Liver (tissue), 9 donors: ENCODE results near the gene SUMO2. TPM values are rescaled to one million over a fixed set of nuclear protein-coding genes. Genes with fewer than 3 reads are reported as not detected.

ENCODE experiments used
- DNase-seq: peaks from one replicate; pipeline ENCODE4 v3.0.0-alpha.2; 2017; ENCODE audit warnings: low spot score
- H3K27ac ChIP-seq, 2 donors: one replicate each; pipeline ENCODE4 v1.7.0; 2013; ENCODE audit warnings: inconsistent platforms in 2 of 2, low read length in 2 of 2, control low read depth in 1 of 2, low read depth in 1 of 2, mild to moderate bottlenecking in 1 of 2
- H3K27me3 ChIP-seq, 4 donors: one replicate each; pipeline versions ENCODE4 v1.6.1 to v1.7.0; 2013; ENCODE audit warnings: low read length in 3 of 4, inconsistent platforms in 1 of 4, mild to moderate bottlenecking in 1 of 4, moderate library complexity in 1 of 4; ENCODE audit not compliant: control insufficient read depth in 4 of 4, insufficient read depth in 4 of 4
- H3K36me3 ChIP-seq, 4 donors: one replicate each; pipeline versions ENCODE4 v1.6.1 to v1.7.0; 2013; ENCODE audit warnings: low read length in 3 of 4, mild to moderate bottlenecking in 3 of 4, low read depth in 1 of 4, moderate library complexity in 1 of 4; ENCODE audit not compliant: control insufficient read depth in 4 of 4, insufficient read depth in 3 of 4
- H3K4me1 ChIP-seq, 4 donors: one replicate each; pipeline versions ENCODE4 v1.6.1 to v1.7.0; 2013; ENCODE audit warnings: low read length in 3 of 4, mild to moderate bottlenecking in 3 of 4, moderate library complexity in 1 of 4; ENCODE audit not compliant: control insufficient read depth in 4 of 4, insufficient read depth in 4 of 4
- H3K4me3 ChIP-seq, 3 donors: one replicate each; pipeline versions ENCODE4 v1.6.1 to v1.7.0; 2013; ENCODE audit warnings: low read length in 3 of 3, control low read depth in 1 of 3, low read depth in 1 of 3, mild to moderate bottlenecking in 1 of 3
- H3K9ac ChIP-seq, 2 donors: one replicate each; pipeline ENCODE4 v1.7.0; 2013; ENCODE audit warnings: low read length in 2 of 2, mild to moderate bottlenecking in 2 of 2, moderate library complexity in 2 of 2, control low read depth in 1 of 2, low read depth in 1 of 2
- H3K9me3 ChIP-seq, 4 donors: one replicate each; pipeline versions ENCODE4 v1.6.1 to v1.7.0; 2013; ENCODE audit warnings: low read length in 3 of 4; ENCODE audit not compliant: control insufficient read depth in 4 of 4
- ATF3 ChIP-seq: IDR thresholded peaks from 2 replicates; pipeline ENCODE4 v1.6.1; 2016; ENCODE audit warnings: antibody characterized with exemption
- CTCF ChIP-seq: fragments of 150-350 bp; IDR thresholded peaks from 2 replicates; pipeline ENCODE4 v1.5.1; 2017; ENCODE audit warnings: improper control_type of control experiment, low read depth, low read length; ENCODE audit not compliant: missing input control
- EGR1 ChIP-seq, 2 donors: IDR thresholded peaks; 2 replicates each; pipeline ENCODE4 v1.6.1; 2016 to 2018; ENCODE audit warnings: antibody characterized with exemption in 2 of 2, low read depth in 2 of 2
- FOXA1 ChIP-seq: IDR thresholded peaks from 2 replicates; pipeline ENCODE4 v1.6.1; 2016; ENCODE audit warnings: antibody characterized with exemption
- FOXA2 ChIP-seq: IDR thresholded peaks from 2 replicates; pipeline ENCODE4 v1.6.1; 2016; ENCODE audit warnings: antibody characterized with exemption
- HNF4G ChIP-seq: IDR thresholded peaks from 2 replicates; pipeline ENCODE4 v1.6.1; 2016; ENCODE audit warnings: antibody characterized with exemption
- JUND ChIP-seq, 2 donors: IDR thresholded peaks; 2 replicates each; pipeline ENCODE4 v1.6.1; 2016; ENCODE audit warnings: antibody characterized with exemption in 2 of 2
- NR2F2 ChIP-seq: IDR thresholded peaks from 2 replicates; pipeline ENCODE4 v1.6.1; 2016; ENCODE audit warnings: antibody characterized with exemption
- RAD21 ChIP-seq, 2 donors: IDR thresholded peaks; 2 replicates each; pipeline ENCODE4 v1.6.1; 2016; ENCODE audit warnings: antibody characterized with exemption in 2 of 2, mild to moderate bottlenecking in 2 of 2
- RXRA ChIP-seq, 2 donors: IDR thresholded peaks; 2 replicates each; pipeline ENCODE4 v1.6.1; 2017 to 2018; ENCODE audit warnings: antibody characterized with exemption in 2 of 2, mild to moderate bottlenecking in 1 of 2
- SP1 ChIP-seq: IDR thresholded peaks from 2 replicates; pipeline ENCODE4 v1.6.1; 2018; ENCODE audit warnings: antibody characterized with exemption, mild to moderate bottlenecking
- TAF1 ChIP-seq: conservative IDR thresholded peaks from 2 replicates; pipeline ENCODE4 v1.6.1; 2016; ENCODE audit warnings: antibody characterized with exemption, mild to moderate bottlenecking
- YY1 ChIP-seq: IDR thresholded peaks from 2 replicates; pipeline ENCODE4 v1.6.1; 2016; ENCODE audit warnings: antibody characterized with exemption, mild to moderate bottlenecking
- ZBTB33 ChIP-seq: IDR thresholded peaks from 2 replicates; pipeline ENCODE4 v1.6.1; 2016; ENCODE audit warnings: antibody characterized with exemption
- WGBS: extraction: QIAGEN DNeasy Blood & Tissue Kit; methylation state at CpG from one replicate; pipeline ENCODE4 v1.1.7; 2013; 5-methylcytosine and 5-hydroxymethylcytosine counted together
- polyA plus RNA-seq, 2 donors: library from polyadenylated mRNA; stranded (reverse) in 1 of 2; unstranded in 1 of 2; fragments of 200-250 nt in 1 of 2; fragments of >200 nt in 1 of 2; fragmentation: Nextera tagmentation in 1 of 2; extraction: Ambion mirVana in 1 of 2; gene quantifications; one replicate each; pipeline versions ENCODE4 v1.2.1 to v1.2.3, GENCODE V29; 2013 to 2015
- total RNA-seq, 2 donors: library from RNA; depleted of rRNA; stranded (reverse); fragments of >200 nt; gene quantifications; one replicate each; pipeline ENCODE4 v1.2.3, GENCODE V29; 2014
- TF ChIP-seq, protein P1 (sequence below): IDR thresholded peaks from 2 replicates; pipeline ENCODE4 v1.6.1; 2016; ENCODE audit warnings: antibody characterized with exemption
- TF ChIP-seq, protein P2 (sequence below): IDR thresholded peaks from 2 replicates; pipeline ENCODE4 v1.6.1; 2016; ENCODE audit warnings: antibody characterized with exemption, mild to moderate bottlenecking
- donor health status: healthy.
- donor health status: healthy.
- donor health status: healthy.
- donor health status: healthy.
- donor health status: healthy.

SUMO2 gene
- total and polyA plus RNA-seq, 4 donors = 20.9 to 160 (median 50.5) TPM

GRCh38 chr17:75130632-75131277 is 52.0 kb downstream of the SUMO2 start:
- DNase-seq = peak; percentile 52
- 19% methylated on average over 29 of the region's 29 CpGs for WGBS
- Histone ChIP-seq H3K36me3 (peaks cover 0 to 14% (median 5%) of the 10 kb centered on the region in 4 donors), H3K9me3 (no peaks in the 10 kb centered on the region), H3K27ac (peak overlapping the region; percentile 61 to 80), H3K27me3 (no peaks in the 10 kb centered on the region), H3K4me1 (peaks cover 0 to 2% (median 1%) of the 10 kb centered on the region in 4 donors), H3K4me3 (peak overlapping the region; percentile 49 to 95 (median 81)), H3K9ac (no peak overlapping the region)
- peak; percentile 25 for TF ChIP-seq CTCF
- TF ChIP-seq YY1 = peak; percentile 13
- TF ChIP-seq SP1 = no peak
- peak; percentile 46 to 54 for TF ChIP-seq RAD21 (IDR thresholded peaks at IDR 0.05)

DNA sequence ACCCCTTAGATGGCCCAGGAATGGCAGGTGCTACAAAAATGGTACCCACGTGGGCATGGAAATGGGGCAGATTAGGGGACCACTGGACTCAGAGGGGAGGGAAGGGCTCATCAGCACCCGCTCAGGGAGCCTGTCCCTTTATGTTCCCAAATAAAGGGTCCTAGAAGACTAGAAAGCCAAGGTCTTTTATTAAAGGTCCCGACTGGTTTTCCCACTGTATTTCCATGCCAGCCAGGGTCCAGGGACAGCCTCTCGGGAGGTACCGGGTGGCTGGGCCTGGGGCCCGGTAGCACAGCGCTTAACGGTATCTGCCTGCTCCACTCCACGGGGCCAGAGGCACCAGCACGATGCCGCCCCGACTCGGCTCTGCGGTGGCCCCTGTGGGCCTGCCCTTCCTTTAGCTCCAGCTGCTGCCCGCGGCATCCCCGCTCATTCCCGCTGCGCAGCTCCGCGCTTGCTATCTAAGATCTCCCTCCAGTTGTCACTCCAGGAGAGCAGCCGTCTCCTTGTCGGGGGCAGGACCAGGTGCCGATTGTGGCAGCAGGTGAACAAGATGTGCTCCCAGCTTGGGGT is 52.6 kb downstream of the SUMO2 start:
- no peak overlapping the region for H3K4me3 ChIP-seq
- no peaks in the 10 kb centered on the region for H3K27me3 ChIP-seq
- H3K4me1 ChIP-seq = peaks cover 0 to 2% (median 2%) of the 10 kb centered on the region in 4 donors
- no peak for DNase-seq
- no peaks in the 10 kb centered on the region for H3K9me3 ChIP-seq
- H3K9ac ChIP-seq = no peak overlapping the region
- H3K27ac ChIP-seq = no peak overlapping the region
- H3K36me3 ChIP-seq = peaks cover 0 to 13% (median 5%) of the 10 kb centered on the region in 4 donors
- TF ChIP-seq ATF3 (no peak), FOXA2 (no peak)
- WGBS = 86% methylated on average over 24 of the region's 24 CpGs

DNA sequence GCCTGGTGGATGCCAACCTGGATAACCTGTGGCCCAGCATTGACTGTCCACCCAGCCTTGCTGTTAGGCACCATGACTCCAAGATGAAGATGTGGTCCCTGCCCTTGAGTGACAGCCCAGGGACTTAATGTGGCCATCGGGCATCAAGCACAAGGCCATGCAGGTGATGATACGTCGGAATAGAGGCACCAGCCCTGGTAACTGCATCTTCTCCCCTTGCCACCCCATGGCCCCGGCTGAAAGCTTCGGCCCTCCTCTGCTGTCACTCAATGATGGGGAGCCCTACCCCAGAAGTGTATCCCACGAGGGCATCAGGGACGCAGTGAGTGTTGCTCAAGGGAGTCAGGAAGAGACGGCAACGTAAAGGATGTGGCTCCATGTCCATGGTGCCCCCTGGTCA is 53.2 kb downstream of the SUMO2 start:
- no peak overlapping the region for H3K9ac ChIP-seq
- H3K9me3 ChIP-seq = no peaks in the 10 kb centered on the region
- 95% methylated on average over 9 of the region's 9 CpGs for WGBS
- no peak overlapping the region for H3K27ac ChIP-seq
- peaks cover 0 to 2% (median 2%) of the 10 kb centered on the region in 4 donors for H3K4me1 ChIP-seq
- H3K36me3 ChIP-seq = peaks cover 0 to 12% (median 4%) of the 10 kb centered on the region in 4 donors
- no peak overlapping the region for H3K4me3 ChIP-seq
- DNase-seq = no peak
- H3K27me3 ChIP-seq = no peaks in the 10 kb centered on the region
- TF ChIP-seq ZBTB33 = no peak
- no peak for TF ChIP-seq RXRA (IDR thresholded peaks at IDR 0.05)
- TF ChIP-seq, protein P1, sequence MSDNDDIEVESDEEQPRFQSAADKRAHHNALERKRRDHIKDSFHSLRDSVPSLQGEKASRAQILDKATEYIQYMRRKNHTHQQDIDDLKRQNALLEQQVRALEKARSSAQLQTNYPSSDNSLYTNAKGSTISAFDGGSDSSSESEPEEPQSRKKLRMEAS = no peak
- TF ChIP-seq TAF1 = no peak
- TF ChIP-seq YY1 = no peak
- TF ChIP-seq, protein P2, sequence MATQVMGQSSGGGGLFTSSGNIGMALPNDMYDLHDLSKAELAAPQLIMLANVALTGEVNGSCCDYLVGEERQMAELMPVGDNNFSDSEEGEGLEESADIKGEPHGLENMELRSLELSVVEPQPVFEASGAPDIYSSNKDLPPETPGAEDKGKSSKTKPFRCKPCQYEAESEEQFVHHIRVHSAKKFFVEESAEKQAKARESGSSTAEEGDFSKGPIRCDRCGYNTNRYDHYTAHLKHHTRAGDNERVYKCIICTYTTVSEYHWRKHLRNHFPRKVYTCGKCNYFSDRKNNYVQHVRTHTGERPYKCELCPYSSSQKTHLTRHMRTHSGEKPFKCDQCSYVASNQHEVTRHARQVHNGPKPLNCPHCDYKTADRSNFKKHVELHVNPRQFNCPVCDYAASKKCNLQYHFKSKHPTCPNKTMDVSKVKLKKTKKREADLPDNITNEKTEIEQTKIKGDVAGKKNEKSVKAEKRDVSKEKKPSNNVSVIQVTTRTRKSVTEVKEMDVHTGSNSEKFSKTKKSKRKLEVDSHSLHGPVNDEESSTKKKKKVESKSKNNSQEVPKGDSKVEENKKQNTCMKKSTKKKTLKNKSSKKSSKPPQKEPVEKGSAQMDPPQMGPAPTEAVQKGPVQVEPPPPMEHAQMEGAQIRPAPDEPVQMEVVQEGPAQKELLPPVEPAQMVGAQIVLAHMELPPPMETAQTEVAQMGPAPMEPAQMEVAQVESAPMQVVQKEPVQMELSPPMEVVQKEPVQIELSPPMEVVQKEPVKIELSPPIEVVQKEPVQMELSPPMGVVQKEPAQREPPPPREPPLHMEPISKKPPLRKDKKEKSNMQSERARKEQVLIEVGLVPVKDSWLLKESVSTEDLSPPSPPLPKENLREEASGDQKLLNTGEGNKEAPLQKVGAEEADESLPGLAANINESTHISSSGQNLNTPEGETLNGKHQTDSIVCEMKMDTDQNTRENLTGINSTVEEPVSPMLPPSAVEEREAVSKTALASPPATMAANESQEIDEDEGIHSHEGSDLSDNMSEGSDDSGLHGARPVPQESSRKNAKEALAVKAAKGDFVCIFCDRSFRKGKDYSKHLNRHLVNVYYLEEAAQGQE = no peak
- no peak for TF ChIP-seq FOXA1
- TF ChIP-seq HNF4G = no peak
- no peak for TF ChIP-seq FOXA2
- no peak for TF ChIP-seq JUND (IDR thresholded peaks at IDR 0.05)
- no peak for TF ChIP-seq CTCF
- no peak for TF ChIP-seq EGR1 (IDR thresholded peaks at IDR 0.05; ENCODE audit: low read depth in 2 of 2)
- TF ChIP-seq NR2F2 = no peak
- no peak for TF ChIP-seq ATF3
